BJ (cell line): ENCODE measurements around the gene FTO. TPM values are rescaled to one million over a fixed set of nuclear protein-coding genes. Genes with fewer than 3 reads are reported as not detected.

Experiments
- CTCF ChIA-PET: fragments of 350-600 bp; formaldehyde crosslinking; extraction: SDS; loops from one replicate; lab custom pipeline; 2021; ENCODE audit warnings: antibody characterized with exemption, inconsistent platforms; lab: Yijun Ruan, JAX
- POLR2A ChIA-PET: fragments of 300-600 bp; sonication (Branson Sonifier 250); formaldehyde crosslinking; extraction: SDS; loops from one replicate; lab custom pipeline; 2021; ENCODE audit warnings: antibody characterized with exemption; lab: Charles Lee
- DNase-seq: peaks from one replicate; pipeline ENCODE4 v3.0.0-alpha.2; 2011; ENCODE audit warnings: low read depth
- H3K27me3 ChIP-seq: 2 replicates; pipeline ENCODE4 v1.6.0; 2011; ENCODE audit warnings: low read length; ENCODE audit not compliant: control insufficient read depth, insufficient read depth
- H3K36me3 ChIP-seq: 2 replicates; pipeline ENCODE4 v1.5.1; 2011; ENCODE audit warnings: low read length; ENCODE audit not compliant: control insufficient read depth, insufficient read depth
- H3K4me3 ChIP-seq: 2 replicates; pipeline ENCODE4 v1.5.1; 2011; ENCODE audit warnings: low read depth, mild to moderate bottlenecking, control low read depth, low read length
- CTCF ChIP-seq: IDR thresholded peaks from 2 replicates; pipeline ENCODE4 v1.5.1; 2011; ENCODE audit warnings: low read depth, mild to moderate bottlenecking, control low read depth, inconsistent platforms, low read length, moderate library complexity; ENCODE audit not compliant: insufficient read depth
- polyA plus RNA-seq: library from polyadenylated mRNA; depleted of rRNA; stranded (reverse); fragments of >200 nt; gene quantifications from 2 replicates; pipeline ENCODE4 v1.2.3, GENCODE V29; 2011

FTO gene
- polyA plus RNA-seq, 1 experiment, result 86.3 TPM

GRCh38 chr16:53821957-53822625 lies 118.1 kb downstream of the FTO start:
- Histone ChIP-seq H3K27me3 (no peaks in the 10 kb centered on the region), H3K36me3 (no peaks in the 10 kb centered on the region), H3K4me3 (no peak overlapping the region)
- POLR2A ChIA-PET, result no interaction called here
- CTCF ChIA-PET, result interaction anchor here (1.0 to 1.3 kb wide), 2 partner anchors 21 to 69 kb away, joined by 3 to 4 read pairs; no protein-coding TSS in a partner anchor
- peak; percentile 23; the same call in 1 of the 2 replicates for TF ChIP-seq CTCF
- DNase-seq, result peak; percentile 49

- POLR2A ChIA-PET, result interaction anchor here (0.5 kb wide), 1 partner anchor 54 kb away, joined by 3 read pairs; no protein-coding TSS in a partner anchor
- TF ChIP-seq CTCF, result no peak
- H3K36me3 ChIP-seq, result no peaks in the 10 kb centered on the region
- no peak overlapping the region for H3K4me3 ChIP-seq
- H3K27me3 ChIP-seq, result no peaks in the 10 kb centered on the region
- DNase-seq, result no peak
- CTCF ChIA-PET, result interaction anchor here (0.8 to 1.6 kb wide), 4 partner anchors 13 to 67 kb away, joined by 3 to 4 read pairs (median 4); no protein-coding TSS in a partner anchor
Observed at GRCh38 chr16:53822936-53823529, 119.1 kb downstream of the FTO start.

GRCh38 chr16:53826658-53827057 lies 122.7 kb downstream of the FTO start:
- no peak for DNase-seq
- CTCF ChIA-PET, result no interaction called here
- no peak for TF ChIP-seq CTCF
- Histone ChIP-seq H3K4me3 (no peak overlapping the region), H3K27me3 (no peaks in the 10 kb centered on the region), H3K36me3 (no peaks in the 10 kb centered on the region)
- POLR2A ChIA-PET, result no interaction called here

GRCh38 chr16:53827741-53828140 lies 123.8 kb downstream of the FTO start:
- DNase-seq, result no peak
- ChIA-PET CTCF (no interaction called here), POLR2A (no interaction called here)
- no peak for TF ChIP-seq CTCF
- no peaks in the 10 kb centered on the region for H3K36me3 ChIP-seq
- no peak overlapping the region for H3K4me3 ChIP-seq
- H3K27me3 ChIP-seq, result no peaks in the 10 kb centered on the region

GRCh38 chr16:53829186-53829747 lies 125.3 kb downstream of the FTO start:
- CTCF ChIA-PET, result no interaction called here
- no peaks in the 10 kb centered on the region for H3K36me3 ChIP-seq
- DNase-seq, result no peak
- TF ChIP-seq CTCF, result no peak
- POLR2A ChIA-PET, result no interaction called here
- no peak overlapping the region for H3K4me3 ChIP-seq
- no peaks in the 10 kb centered on the region for H3K27me3 ChIP-seq
